ENCODE data around the gene DUOXA1. TPM values are rescaled to one million over a fixed set of nuclear protein-coding genes. Genes with fewer than 3 reads are reported as not detected.
"Not testable (repeated sequence)": the region's sequence is repeated elsewhere in the genome, so short reads cannot be mapped to it uniquely, and the experiment has no call there.

The DUOXA1 gene
- total and polyA plus RNA-seq, 7 donors, result 0.04 to 0.56 (median 0.25) TPM; not detected in 3

DNA sequence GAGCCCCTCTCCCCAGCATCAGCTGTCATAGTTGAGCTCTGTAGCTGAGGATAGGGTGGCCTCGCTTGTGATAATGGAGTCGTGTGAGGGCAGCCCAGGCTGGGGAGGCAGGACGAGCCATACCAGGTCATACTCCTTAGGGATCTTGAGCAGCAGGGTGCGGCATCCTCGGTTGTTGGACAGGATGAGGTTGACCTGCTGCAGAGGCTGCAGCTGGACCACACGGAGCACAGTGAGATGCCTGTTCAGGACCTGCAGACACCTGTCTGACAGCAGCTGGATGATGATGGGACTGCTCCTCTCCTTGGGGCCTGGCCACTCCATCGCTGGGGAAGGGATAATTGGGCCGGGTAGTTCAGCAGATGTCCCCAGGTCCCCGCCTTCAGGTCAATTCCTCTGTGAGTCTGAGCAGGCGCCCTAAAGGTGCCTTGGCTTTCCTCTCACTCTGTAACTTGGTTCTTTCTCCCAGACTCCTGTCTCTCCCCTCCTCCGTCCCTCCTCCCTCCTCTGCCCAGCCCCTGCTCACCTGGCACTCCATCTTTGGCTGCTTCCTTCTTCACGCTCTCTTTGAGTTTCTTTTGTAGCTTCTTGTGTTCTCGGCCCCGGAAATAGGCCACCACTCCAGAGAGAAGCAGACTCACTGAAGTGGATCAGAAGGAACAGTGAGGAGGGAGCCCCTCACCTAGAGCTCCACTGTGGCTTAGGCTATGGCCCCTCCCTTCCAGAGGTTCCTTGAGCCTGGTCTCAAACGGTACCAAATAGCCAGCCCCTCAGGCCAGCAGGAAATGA is 23.5 kb downstream of the DUOXA1 start:
- H3K27me3 ChIP-seq (ENCODE audit: insufficient read depth in 3 of 3, low read length in 2 of 3), result peaks cover 3 to 26% (median 15%) of the 10 kb centered on the region in 3 donors
- WGBS, 3 donors, result 66 to 72% (median 67%) methylated on average over 15 of the region's 15 CpGs
- intact Hi-C loops (cut with DNase I), result no loop called here
- no peaks in the 10 kb centered on the region for H3K9me3 ChIP-seq
- H3K4me1 ChIP-seq, result no peaks in the 10 kb centered on the region
- no peak overlapping the region for H3K4me3 ChIP-seq
- ATAC-seq (no peak), DNase-seq (no peak)
- no peak overlapping the region for H3K27ac ChIP-seq
- H3K36me3 ChIP-seq (ENCODE audit: insufficient read depth in 1 of 2, low read depth in 1 of 2), result no peaks in the 10 kb centered on the region
- TF ChIP-seq, protein P1, sequence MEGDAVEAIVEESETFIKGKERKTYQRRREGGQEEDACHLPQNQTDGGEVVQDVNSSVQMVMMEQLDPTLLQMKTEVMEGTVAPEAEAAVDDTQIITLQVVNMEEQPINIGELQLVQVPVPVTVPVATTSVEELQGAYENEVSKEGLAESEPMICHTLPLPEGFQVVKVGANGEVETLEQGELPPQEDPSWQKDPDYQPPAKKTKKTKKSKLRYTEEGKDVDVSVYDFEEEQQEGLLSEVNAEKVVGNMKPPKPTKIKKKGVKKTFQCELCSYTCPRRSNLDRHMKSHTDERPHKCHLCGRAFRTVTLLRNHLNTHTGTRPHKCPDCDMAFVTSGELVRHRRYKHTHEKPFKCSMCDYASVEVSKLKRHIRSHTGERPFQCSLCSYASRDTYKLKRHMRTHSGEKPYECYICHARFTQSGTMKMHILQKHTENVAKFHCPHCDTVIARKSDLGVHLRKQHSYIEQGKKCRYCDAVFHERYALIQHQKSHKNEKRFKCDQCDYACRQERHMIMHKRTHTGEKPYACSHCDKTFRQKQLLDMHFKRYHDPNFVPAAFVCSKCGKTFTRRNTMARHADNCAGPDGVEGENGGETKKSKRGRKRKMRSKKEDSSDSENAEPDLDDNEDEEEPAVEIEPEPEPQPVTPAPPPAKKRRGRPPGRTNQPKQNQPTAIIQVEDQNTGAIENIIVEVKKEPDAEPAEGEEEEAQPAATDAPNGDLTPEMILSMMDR (IDR thresholded peaks at IDR 0.05), result no peak

DNA sequence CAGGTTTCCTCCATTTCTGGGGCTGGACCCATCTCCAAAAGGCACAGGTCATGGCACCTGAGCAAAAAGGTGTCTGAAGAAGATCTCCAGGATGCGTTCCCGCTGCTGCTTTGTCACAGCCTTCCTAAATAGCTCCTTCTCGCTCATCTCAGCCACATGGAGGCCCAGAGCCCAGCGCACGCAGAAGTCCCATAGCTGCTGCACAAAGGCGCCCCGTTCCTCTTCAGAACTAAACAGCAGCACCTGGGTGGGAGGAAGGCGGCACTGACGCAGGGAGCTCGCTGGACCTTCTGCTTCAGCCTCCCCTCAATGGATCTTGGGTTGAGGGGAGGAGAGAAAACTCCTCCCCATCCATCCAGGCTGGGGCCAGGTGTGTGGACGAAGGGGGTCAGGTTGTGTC is 24.1 kb downstream of the DUOXA1 start:
- intact Hi-C loops (cut with DNase I), result no loop called here
- H3K36me3 ChIP-seq (ENCODE audit: insufficient read depth in 1 of 2, low read depth in 1 of 2), result no peaks in the 10 kb centered on the region
- H3K27me3 ChIP-seq (ENCODE audit: insufficient read depth in 3 of 3, low read length in 2 of 3), result peaks cover 3 to 26% (median 15%) of the 10 kb centered on the region in 3 donors
- H3K4me1 ChIP-seq, result no peaks in the 10 kb centered on the region
- TF ChIP-seq, protein P1 (IDR thresholded peaks at IDR 0.05), result no peak
- no peak for DNase-seq
- no peaks in the 10 kb centered on the region for H3K9me3 ChIP-seq
- no peak overlapping the region for H3K27ac ChIP-seq
- WGBS, 3 donors, result 89 to 94% (median 91%) methylated on average over 11 of the region's 11 CpGs
- H3K4me3 ChIP-seq, result no peak overlapping the region
- no peak for ATAC-seq

DNA sequence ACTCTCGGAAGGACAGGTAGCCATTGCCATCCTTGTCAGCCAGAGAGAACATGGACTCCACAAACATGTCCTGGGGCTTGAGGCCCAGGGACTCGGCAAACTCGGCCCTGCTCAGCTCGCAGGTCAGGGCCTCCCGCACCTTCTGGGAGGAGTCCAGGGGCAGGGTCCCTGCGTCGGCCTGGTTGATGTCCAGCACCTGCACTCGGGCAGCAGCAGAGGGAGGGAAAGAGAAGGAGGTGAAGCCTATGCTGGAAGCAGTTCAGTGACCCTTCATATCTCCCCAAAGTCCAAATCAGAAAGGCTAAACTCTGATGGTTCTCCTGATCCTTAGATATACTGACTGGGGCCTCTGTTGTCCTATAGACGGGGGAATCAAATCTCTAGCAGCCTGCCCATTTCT is 25.5 kb downstream of the DUOXA1 start:
- intact Hi-C loops (cut with DNase I); H3K4me3 ChIP-seq; H3K36me3 ChIP-seq (ENCODE audit: insufficient read depth in 1 of 2, low read depth in 1 of 2); DNase-seq; ATAC-seq; H3K4me1 ChIP-seq; H3K9me3 ChIP-seq; H3K27ac ChIP-seq: not testable (repeated sequence)
- H3K27me3 ChIP-seq (ENCODE audit: insufficient read depth in 3 of 3, low read length in 2 of 3), result peaks cover 0 to 14% (median 6%) of the 10 kb centered on the region in 3 donors
- WGBS, 3 donors, result 73 to 84% (median 83%) methylated on average over 7 to 9 of the region's 9 CpGs

DNA sequence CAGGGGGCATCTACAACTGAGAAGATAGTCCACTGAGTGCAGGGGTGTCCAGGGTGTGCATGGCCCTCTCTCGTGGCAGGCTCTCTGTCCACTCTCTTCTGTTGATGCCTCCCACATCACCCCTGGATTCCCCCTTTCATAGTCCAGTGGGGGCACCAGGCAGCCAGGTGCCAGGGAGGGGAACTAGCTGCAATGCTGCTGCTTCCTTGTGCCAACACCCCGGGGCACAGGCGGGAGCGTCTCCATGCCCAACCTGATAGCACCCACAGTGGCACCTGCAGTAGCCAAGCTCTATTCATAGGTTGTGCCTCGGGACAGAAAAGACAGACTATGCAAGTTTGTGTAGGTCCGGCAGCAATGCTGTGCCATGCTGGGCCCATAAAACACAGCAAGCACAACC is 27.5 kb downstream of the DUOXA1 start:
- H3K27ac ChIP-seq, result no peak overlapping the region
- H3K36me3 ChIP-seq (ENCODE audit: insufficient read depth in 1 of 2, low read depth in 1 of 2), result no peaks in the 10 kb centered on the region
- H3K9me3 ChIP-seq, result no peaks in the 10 kb centered on the region
- no peaks in the 10 kb centered on the region for H3K4me1 ChIP-seq
- H3K4me3 ChIP-seq, result no peak overlapping the region
- 86 to 92% (median 88%) methylated on average over 6 of the region's 6 CpGs for whole genome bisulfite sequencing, 3 donors
- peaks cover 0 to 1% (median 0%) of the 10 kb centered on the region in 3 donors for H3K27me3 ChIP-seq (ENCODE audit: insufficient read depth in 3 of 3, low read length in 2 of 3)
- TF ChIP-seq, protein P1 (IDR thresholded peaks at IDR 0.05), result no peak
- intact Hi-C loops (cut with DNase I), result no loop called here
- DNase-seq (no peak), ATAC-seq (no peak)

DNA sequence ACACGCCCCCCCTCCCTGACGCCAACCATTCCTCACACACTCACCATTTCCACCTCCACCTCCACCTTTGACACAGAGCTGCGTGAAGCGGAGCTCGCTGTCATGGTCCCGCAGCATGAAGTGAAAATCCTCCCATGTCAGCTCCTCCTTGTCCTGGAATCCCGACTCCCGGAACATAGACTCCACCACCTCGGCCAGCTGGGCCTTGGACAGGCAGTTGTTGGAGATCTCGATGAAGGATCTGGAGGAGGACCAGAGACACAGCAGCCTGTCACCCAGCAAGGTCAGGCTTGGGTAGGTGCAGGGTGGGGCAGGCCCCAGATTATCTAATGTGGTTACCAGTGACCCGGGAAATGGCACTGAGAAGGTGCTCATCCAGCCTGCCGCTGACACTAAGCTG is 27.9 kb downstream of the DUOXA1 start:
- TF ChIP-seq, protein P1 (IDR thresholded peaks at IDR 0.05), result no peak
- intact Hi-C loops (cut with DNase I), result no loop called here
- Histone ChIP-seq H3K9me3 (no peaks in the 10 kb centered on the region), H3K27ac (no peak overlapping the region), H3K4me3 (no peak overlapping the region), H3K27me3 (ENCODE audit: insufficient read depth in 3 of 3, low read length in 2 of 3) (peaks cover 0 to 1% (median 0%) of the 10 kb centered on the region in 3 donors), H3K4me1 (no peaks in the 10 kb centered on the region), H3K36me3 (ENCODE audit: insufficient read depth in 1 of 2, low read depth in 1 of 2) (no peaks in the 10 kb centered on the region)
- 86 to 87% (median 87%) methylated on average over 12 of the region's 12 CpGs for WGBS, 3 donors
- ATAC-seq (no peak), DNase-seq (no peak)

Measured in psoas muscle (tissue), 8 donors.